NCI-H2171 treated with DMSO at 0.1 percent for 48 hours (cell line): ENCODE measurements around the gene DNAJA1.
"Not testable (repeated sequence)": the region's sequence is repeated elsewhere in the genome, so short reads cannot be mapped to it uniquely, and the experiment has no call there.

Source experiments
- DNase-seq: peaks from one replicate; lab custom pipeline; 2025; lab: John Stamatoyannopoulos, UW

The DNAJA1 gene

GRCh38 chr9:33082128-33082527 lies 57.1 kb downstream of the DNAJA1 start:
- no peak for DNase-seq

GRCh38 chr9:33082538-33083326 lies 57.7 kb downstream of the DNAJA1 start:
- no peak for DNase-seq

- not testable (repeated sequence) for DNase-seq
Measured at GRCh38 chr9:33085672-33086071, 60.6 kb downstream of the DNAJA1 start.
